Keratinocyte (primary cell): Measurements from ENCODE around the gene FXYD2. TPM values are rescaled to one million over a fixed set of nuclear protein-coding genes. Genes with fewer than 3 reads are reported as not detected.

ENCODE experiments used
- DNase-seq: peaks from one replicate; pipeline ENCODE4 v3.0.0-alpha.2; 2011; ENCODE audit warnings: low read depth, missing footprints, low spot score
- FAIRE-seq: peaks from 2 replicates; lab custom pipeline; 2011; peaks lifted over from hg19 to GRCh38; lab: Jason Lieb, UNC
- H2AFZ ChIP-seq: 2 replicates; pipeline ENCODE4 v1.6.0; 2012; ENCODE audit warnings: low read length, control low read depth, inconsistent platforms; ENCODE audit not compliant: control insufficient read depth
- H3K27ac ChIP-seq: 2 replicates; pipeline ENCODE4 v1.5.1; 2011; ENCODE audit warnings: low read length; ENCODE audit not compliant: control insufficient read depth, insufficient read depth
- H3K27me3 ChIP-seq: 3 replicates; pipeline ENCODE4 v1.6.0; 2011; ENCODE audit warnings: low read length; ENCODE audit not compliant: control insufficient read depth, insufficient read depth; ENCODE audit errors: extremely low read depth
- H3K36me3 ChIP-seq, 2 experiments: 2 replicates in 1 of 2; 3 replicates in 1 of 2; pipeline ENCODE4 v1.5.1; 2011; ENCODE audit warnings: low read length in 2 of 2, mild to moderate bottlenecking in 1 of 2; ENCODE audit not compliant: control insufficient read depth in 2 of 2, insufficient read depth in 2 of 2; ENCODE audit errors: extremely low read depth in 1 of 2
- H3K4me1 ChIP-seq: 3 replicates; pipeline ENCODE4 v1.5.1; 2011; ENCODE audit warnings: low read length; ENCODE audit not compliant: control insufficient read depth, insufficient read depth; ENCODE audit errors: extremely low read depth
- H3K4me2 ChIP-seq: 3 replicates; pipeline ENCODE4 v1.6.0; 2011; ENCODE audit warnings: low read depth, low read length; ENCODE audit not compliant: control insufficient read depth, insufficient read depth; ENCODE audit errors: extremely low read depth
- H3K4me3 ChIP-seq, 3 experiments: fragments of 200-600 bp in 1 of 3; sonication (generic) in 1 of 3; 2 replicates in 2 of 3; 3 replicates in 1 of 3; pipeline ENCODE4 v1.5.1; 2011 to 2016; ENCODE audit warnings: low read length in 3 of 3, mild to moderate bottlenecking in 3 of 3, control low read depth in 2 of 3, inconsistent platforms in 1 of 3, low read depth in 1 of 3, mixed read lengths in 1 of 3, mixed run types in 1 of 3, moderate library complexity in 1 of 3; ENCODE audit not compliant: control insufficient read depth in 2 of 3, insufficient read depth in 2 of 3; ENCODE audit errors: extremely low read depth in 1 of 3
- H3K79me2 ChIP-seq: 2 replicates; pipeline ENCODE4 v1.6.0; 2012; ENCODE audit warnings: low read length; ENCODE audit not compliant: control insufficient read depth, insufficient read depth
- H3K9ac ChIP-seq: 3 replicates; pipeline ENCODE4 v1.6.0; 2011; ENCODE audit warnings: low read length; ENCODE audit not compliant: control insufficient read depth, insufficient read depth; ENCODE audit errors: extremely low read depth
- H3K9me1 ChIP-seq: 3 replicates; pipeline ENCODE4 v1.6.0; 2011; ENCODE audit warnings: low read length; ENCODE audit not compliant: control insufficient read depth, insufficient read depth; ENCODE audit errors: extremely low read depth
- H3K9me3 ChIP-seq: 2 replicates; pipeline ENCODE4 v1.5.1; 2012; ENCODE audit warnings: low read depth, low read length; ENCODE audit not compliant: control insufficient read depth
- H4K20me1 ChIP-seq: 3 replicates; pipeline ENCODE4 v1.6.0; 2011; ENCODE audit warnings: low read length; ENCODE audit not compliant: control insufficient read depth, insufficient read depth; ENCODE audit errors: extremely low read depth
- EZH2 ChIP-seq: IDR thresholded peaks from one replicate; pipeline ENCODE4 v1.6.1; 2012; ENCODE audit warnings: inconsistent platforms, mild to moderate bottlenecking, low read length, moderate library complexity
- dilution Hi-C: fragments of 300-500 bp; cut with MboI; formaldehyde crosslinking; loops from one replicate; pipeline ENCODE4 v1.7.0; 2020; ENCODE audit warnings: low sequenced_read_pairs; ENCODE audit not compliant: extremely low pct_ligation_motif_present
- polyA plus RNA-seq, 5 experiments: library from polyadenylated mRNA; depleted of rRNA in 3 of 5; stranded (reverse) in 3 of 5; stranded (forward) in 1 of 5; unstranded in 1 of 5; fragments of >200 nt; gene quantifications; 1 replicate in 1 of 5; 2 replicates in 3 of 5; 3 replicates in 1 of 5; pipeline versions ENCODE4 v1.2.1 to v1.2.3, GENCODE V29; 2011 to 2012; ENCODE audit warnings: missing spikeins in 2 of 5, low read depth in 1 of 5, low replicate concordance in 1 of 5
- TF ChIP-seq, protein P1 (sequence below), 3 experiments: IDR thresholded peaks in 1 of 3; conservative IDR thresholded peaks in 1 of 3; optimal IDR thresholded peaks in 1 of 3; 2 replicates in 2 of 3; 3 replicates in 1 of 3; pipeline versions ENCODE3 to v1.5.1; 2011; ENCODE audit warnings: low read length in 3 of 3, mild to moderate bottlenecking in 3 of 3, moderate library complexity in 2 of 3, control low read depth in 1 of 3, inconsistent platforms in 1 of 3; ENCODE audit not compliant: insufficient read depth in 2 of 3; ENCODE audit errors: extremely low read depth in 1 of 3

FXYD2 gene
- polyA plus RNA-seq, 1 donor (not counting 4 experiments of a cell fraction or from before 2014, with no cell fraction given) = not detected

DNA sequence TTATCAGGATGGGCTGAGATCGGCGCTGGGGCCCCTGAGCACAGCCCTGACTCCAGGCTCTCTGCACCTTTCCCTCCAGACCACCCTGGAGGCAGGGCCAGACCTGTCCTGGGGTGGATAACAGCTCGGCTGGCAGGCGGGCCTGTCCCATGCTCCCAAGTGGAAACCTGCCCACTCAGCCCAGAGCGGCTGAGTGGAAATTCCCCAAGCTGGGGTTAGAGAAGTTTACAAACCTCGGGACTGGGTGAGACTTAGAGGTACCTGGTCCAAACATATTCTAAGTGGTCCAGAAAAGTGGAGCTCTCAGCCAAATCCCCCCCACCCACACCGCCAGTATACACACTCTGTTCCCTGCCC, 4.8 kb upstream of the FXYD2 start:
- Histone ChIP-seq H4K20me1 (no peaks in the 10 kb centered on the region), H3K4me2 (no peak overlapping the region), H3K79me2 (no peaks in the 10 kb centered on the region), H3K4me1 (peaks cover 19% of the 10 kb centered on the region), H3K9me3 (no peaks in the 10 kb centered on the region), H3K27me3 (peaks cover 13% of the 10 kb centered on the region), H3K27ac (no peak overlapping the region), H3K4me3 (no peak overlapping the region), H3K9ac (no peak overlapping the region), H3K36me3 (no peaks in the 10 kb centered on the region), H3K9me1 (no peaks in the 10 kb centered on the region), H2AFZ (no peak overlapping the region)
- FAIRE-seq = no peak
- no peak for TF ChIP-seq EZH2
- no peak for DNase-seq
- dilution Hi-C loops = no loop called here

DNA sequence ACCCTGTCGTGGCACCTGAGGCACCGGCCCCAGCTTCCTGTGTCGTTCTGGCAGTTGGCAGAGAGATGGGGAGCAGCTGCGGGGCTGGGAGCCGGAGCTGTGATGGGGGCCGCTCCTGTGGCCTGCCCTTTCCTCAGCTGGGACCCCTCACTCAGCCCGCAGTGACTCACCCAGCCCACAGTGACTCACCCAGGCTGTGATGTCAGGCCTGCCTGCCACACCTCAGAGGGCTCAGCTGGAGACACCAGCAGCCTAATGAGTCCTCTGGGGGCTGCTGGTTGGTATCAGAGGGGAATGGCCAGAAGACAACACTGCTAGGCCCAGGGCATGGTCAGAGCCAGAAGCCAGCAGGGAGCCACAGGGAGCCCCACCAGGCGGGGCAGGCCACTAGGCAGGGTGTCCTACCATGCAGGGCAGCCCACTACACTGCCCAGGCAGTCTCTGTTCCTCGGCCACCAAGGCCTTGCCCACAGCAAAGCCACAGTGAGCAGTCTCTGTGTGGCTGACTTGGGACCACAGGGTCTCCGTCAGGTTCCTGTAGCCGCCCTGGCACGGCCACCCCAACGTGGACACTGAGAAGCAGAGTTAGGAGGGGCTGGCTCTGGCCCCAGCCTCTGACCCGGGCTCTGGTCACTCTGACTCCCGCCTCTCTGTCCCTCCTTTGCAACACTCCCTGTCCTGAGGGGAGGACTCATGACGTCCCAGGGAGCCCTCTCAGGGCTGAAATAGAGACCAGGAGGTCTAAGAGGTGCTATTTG, 4.2 kb upstream of the FXYD2 start:
- dilution Hi-C loops = no loop called here
- H3K9me3 ChIP-seq = no peaks in the 10 kb centered on the region
- H3K4me1 ChIP-seq = peaks cover 25% of the 10 kb centered on the region
- no peak overlapping the region for H3K4me3 ChIP-seq
- H3K36me3 ChIP-seq = no peaks in the 10 kb centered on the region
- no peaks in the 10 kb centered on the region for H3K79me2 ChIP-seq
- H4K20me1 ChIP-seq = no peaks in the 10 kb centered on the region
- DNase-seq = peak; percentile 40
- no peak for FAIRE-seq
- H2AFZ ChIP-seq = no peak overlapping the region
- H3K27ac ChIP-seq = no peak overlapping the region
- TF ChIP-seq EZH2 = no peak
- TF ChIP-seq, protein P1, sequence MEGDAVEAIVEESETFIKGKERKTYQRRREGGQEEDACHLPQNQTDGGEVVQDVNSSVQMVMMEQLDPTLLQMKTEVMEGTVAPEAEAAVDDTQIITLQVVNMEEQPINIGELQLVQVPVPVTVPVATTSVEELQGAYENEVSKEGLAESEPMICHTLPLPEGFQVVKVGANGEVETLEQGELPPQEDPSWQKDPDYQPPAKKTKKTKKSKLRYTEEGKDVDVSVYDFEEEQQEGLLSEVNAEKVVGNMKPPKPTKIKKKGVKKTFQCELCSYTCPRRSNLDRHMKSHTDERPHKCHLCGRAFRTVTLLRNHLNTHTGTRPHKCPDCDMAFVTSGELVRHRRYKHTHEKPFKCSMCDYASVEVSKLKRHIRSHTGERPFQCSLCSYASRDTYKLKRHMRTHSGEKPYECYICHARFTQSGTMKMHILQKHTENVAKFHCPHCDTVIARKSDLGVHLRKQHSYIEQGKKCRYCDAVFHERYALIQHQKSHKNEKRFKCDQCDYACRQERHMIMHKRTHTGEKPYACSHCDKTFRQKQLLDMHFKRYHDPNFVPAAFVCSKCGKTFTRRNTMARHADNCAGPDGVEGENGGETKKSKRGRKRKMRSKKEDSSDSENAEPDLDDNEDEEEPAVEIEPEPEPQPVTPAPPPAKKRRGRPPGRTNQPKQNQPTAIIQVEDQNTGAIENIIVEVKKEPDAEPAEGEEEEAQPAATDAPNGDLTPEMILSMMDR (optimal IDR thresholded peaks at IDR 0.05 in 1 of 3, IDR thresholded peaks at IDR 0.05 in 1 of 3, conservative IDR thresholded peaks at IDR 0.05 in 1 of 3; ENCODE audit: extremely low read depth in 1 of 3, insufficient read depth in 2 of 3, low read length in 3 of 3) = no peak
- H3K9me1 ChIP-seq = no peaks in the 10 kb centered on the region
- peaks cover 11% of the 10 kb centered on the region for H3K27me3 ChIP-seq
- H3K4me2 ChIP-seq = peak overlapping the region; percentile 28
- no peak overlapping the region for H3K9ac ChIP-seq
